Heart right ventricle (tissue), 16 donors: ENCODE data around the gene CDK5R1. TPM values are rescaled to one million over a fixed set of nuclear protein-coding genes. Genes with fewer than 3 reads are reported as not detected.

Experiments
- ATAC-seq, 8 donors: fragments of 200-7000 bp; cut with Tn5 transposase; one replicate each; pipeline ENCODE4 v1.9.1; 2020; ENCODE audit warnings: mild to moderate bottlenecking in 8 of 8, moderate library complexity in 8 of 8, moderate number of reproducible peaks in 1 of 8
- DNase-seq, 2 donors: peaks; one replicate each; pipeline ENCODE4 v3.0.0-alpha.2; 2020
- H3K27ac ChIP-seq, 10 donors: fragments of 200-600 bp; sonication (generic) in 2 of 10; one replicate each; pipeline versions ENCODE4 v1.5.0 to v1.8.0; 2020 to 2022; ENCODE audit warnings: mild to moderate bottlenecking in 3 of 10
- H3K27me3 ChIP-seq, 7 donors: fragments of 200-600 bp; one replicate each; pipeline ENCODE4 v1.8.0; 2021 to 2022; ENCODE audit warnings: mild to moderate bottlenecking in 2 of 7
- H3K36me3 ChIP-seq, 9 donors: fragments of 200-600 bp; sonication (generic) in 1 of 9; one replicate each; pipeline versions ENCODE4 v1.5.0 to v1.8.0; 2020 to 2022; ENCODE audit warnings: mild to moderate bottlenecking in 2 of 9
- H3K4me1 ChIP-seq, 9 donors: fragments of 200-600 bp; sonication (generic) in 1 of 9; one replicate each; pipeline versions ENCODE4 v1.5.0 to v1.8.0; 2020 to 2022; ENCODE audit warnings: mild to moderate bottlenecking in 4 of 9
- H3K4me3 ChIP-seq, 10 donors: fragments of 200-600 bp; sonication (generic) in 2 of 10; one replicate each; pipeline versions ENCODE4 v1.5.0 to v1.8.0; 2020 to 2022; ENCODE audit warnings: mild to moderate bottlenecking in 7 of 10, moderate library complexity in 2 of 10
- H3K9me3 ChIP-seq, 11 donors: fragments of 200-600 bp in 10 of 11; sonication (generic) in 2 of 11; one replicate each; pipeline versions ENCODE4 v1.5.0 to v1.8.0; 2013 to 2022; ENCODE audit warnings: mild to moderate bottlenecking in 2 of 11, control low read depth in 1 of 11, moderate library complexity in 1 of 11
- WGBS, 2 donors: extraction: QIAGEN DNeasy Blood & Tissue Kit; methylation state at CpG; one replicate each; pipeline ENCODE4 v1.1.7; 2013; ENCODE audit warnings: inconsistent platforms in 1 of 2; 5-methylcytosine and 5-hydroxymethylcytosine counted together
- intact Hi-C, 10 donors: fragments of 100-400 bp; cut with DNase I; formaldehyde crosslinking; loops; one replicate each; pipeline versions ENCODE4 v1.11.1 to v1.14.2; 2022
- polyA plus RNA-seq, 2 donors: library from polyadenylated mRNA; stranded (reverse); fragments of 200-250 nt; gene quantifications; one replicate each; pipeline ENCODE4 v1.2.3, GENCODE V29; 2013
- total RNA-seq, 10 donors: library from RNA; stranded (reverse); fragmentation: NEBNext Ultra II Directional in 3 of 10; extraction: Animal tissue kit (Norgen Biotek cat#: 25700) in 3 of 10; gene quantifications; one replicate each; pipeline versions ENCODE4 v1.2.1 to v1.2.4, GENCODE V29; 2021 to 2023
- TF ChIP-seq, protein P1 (sequence below), 9 donors: fragments of 200-600 bp; sonication (generic) in 2 of 9; IDR thresholded peaks; one replicate each; pipeline versions ENCODE4 v1.5.0 to v1.8.0; 2021 to 2022; ENCODE audit warnings: antibody characterized with exemption in 9 of 9, mild to moderate bottlenecking in 5 of 9, moderate library complexity in 1 of 9
- donor health status: Arrhythmogenic right ventricular cardiomyopathy.
- donor health status: ischemic (EF 13 %, LVEDD 7.1; RV severe dilation, severe dysfunction).
- donor health status: healthy with polysubstance abuse.
- donor health status: DM: no; HTN: yes; CAD: no.
- donor health status: DM: no; HTN: no; CAD: no.
- donor health status: ischemic (EF 25% LVEDD 6.9; RV normal size, moderate dysfunction).
- donor health status: ischemic (EF 25% LVEDD 5.7; RV mildly dilated, moderate dysfunction).
- donor health status: healthy.
- donor health status: DM: yes; HTN: yes; CAD: no.
- donor health status: Ischemic cardiomyopathy.
- donor health status: ischemic (EF 35%, LVEDD 5.7; RV mildly dilated, moderate dysfunction).
- donor health status: nonischemic (EF 11% LVEDD 7.7; RV severe dilation, severe dysfunction).
- donor health status: DM: yes; HTN: yes; CAD: no.
- donor health status: PGD.
- donor health status: ischemic (EF 29% LVEDD 5.4; RV normal size, mild dysfunction).
- donor health status: nonischemic (EF 23%, LVEDD 6.1; RV moderate dilation, normal function).

Gene CDK5R1
- total and polyA plus RNA-seq, 12 donors, result 0.66 to 2.1 (median 1.3) TPM

DNA sequence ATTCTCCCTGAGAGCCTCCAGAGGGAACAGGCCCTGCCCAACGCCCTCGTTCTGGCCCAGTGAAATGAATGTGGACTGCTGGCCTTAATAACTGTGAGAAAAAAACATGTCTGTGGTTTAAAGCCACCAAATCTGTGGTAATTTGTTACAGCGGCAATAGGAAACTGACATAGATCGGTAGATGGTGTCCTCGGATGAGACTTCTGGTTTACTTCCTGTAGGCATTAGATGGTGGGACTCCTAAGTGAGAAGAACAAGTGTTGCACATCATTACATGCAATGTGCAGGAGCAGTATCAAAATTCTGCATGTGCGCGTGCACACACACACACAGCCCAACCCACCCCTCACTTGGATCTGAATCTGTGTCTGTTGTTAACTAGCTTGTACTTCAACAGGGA lies 42.0 kb downstream of the CDK5R1 start:
- intact Hi-C loops, result no loop called here

DNA sequence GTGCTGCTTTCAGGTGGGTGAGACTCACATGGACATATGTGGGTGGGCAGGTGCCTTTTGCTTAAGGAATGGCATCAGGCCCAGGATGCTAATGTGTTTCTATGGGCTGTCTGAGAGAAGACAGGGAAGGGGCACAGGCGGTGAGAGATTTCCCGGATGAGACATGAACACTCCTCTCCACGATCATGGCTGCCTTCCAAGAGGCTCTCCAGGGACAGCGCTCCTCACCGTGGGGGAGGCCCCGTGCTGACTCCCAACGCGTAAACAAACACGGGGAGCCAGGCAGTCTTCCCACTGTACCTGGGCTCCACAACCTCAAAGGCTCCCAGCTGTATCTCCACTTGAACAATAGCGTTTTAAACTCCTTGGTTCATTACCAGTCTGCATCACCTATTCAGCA lies 42.8 kb downstream of the CDK5R1 start:
- Histone ChIP-seq H3K36me3 (no peaks in the 10 kb centered on the region), H3K9me3 (no peaks in the 10 kb centered on the region), H3K4me1 (peaks cover 0 to 14% (median 6%) of the 10 kb centered on the region in 9 donors), H3K27ac (no peak overlapping the region), H3K27me3 (no peaks in the 10 kb centered on the region), H3K4me3 (no peak overlapping the region)
- WGBS, 2 donors, result 39 to 42% methylated on average over 10 of the region's 10 CpGs
- intact Hi-C loops, result no loop called here
- DNase-seq (no peak), ATAC-seq (peak in 1 of 8 donors; percentile 42)
- TF ChIP-seq, protein P1, sequence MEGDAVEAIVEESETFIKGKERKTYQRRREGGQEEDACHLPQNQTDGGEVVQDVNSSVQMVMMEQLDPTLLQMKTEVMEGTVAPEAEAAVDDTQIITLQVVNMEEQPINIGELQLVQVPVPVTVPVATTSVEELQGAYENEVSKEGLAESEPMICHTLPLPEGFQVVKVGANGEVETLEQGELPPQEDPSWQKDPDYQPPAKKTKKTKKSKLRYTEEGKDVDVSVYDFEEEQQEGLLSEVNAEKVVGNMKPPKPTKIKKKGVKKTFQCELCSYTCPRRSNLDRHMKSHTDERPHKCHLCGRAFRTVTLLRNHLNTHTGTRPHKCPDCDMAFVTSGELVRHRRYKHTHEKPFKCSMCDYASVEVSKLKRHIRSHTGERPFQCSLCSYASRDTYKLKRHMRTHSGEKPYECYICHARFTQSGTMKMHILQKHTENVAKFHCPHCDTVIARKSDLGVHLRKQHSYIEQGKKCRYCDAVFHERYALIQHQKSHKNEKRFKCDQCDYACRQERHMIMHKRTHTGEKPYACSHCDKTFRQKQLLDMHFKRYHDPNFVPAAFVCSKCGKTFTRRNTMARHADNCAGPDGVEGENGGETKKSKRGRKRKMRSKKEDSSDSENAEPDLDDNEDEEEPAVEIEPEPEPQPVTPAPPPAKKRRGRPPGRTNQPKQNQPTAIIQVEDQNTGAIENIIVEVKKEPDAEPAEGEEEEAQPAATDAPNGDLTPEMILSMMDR (IDR thresholded peaks at IDR 0.05), result no peak

More for the DNA sequence above, 42.0 kb downstream of the CDK5R1 start:
- ATAC-seq (no peak), DNase-seq (no peak)
- WGBS, 2 donors, result 91 to 94% methylated on average over 7 of the region's 7 CpGs
- no peaks in the 10 kb centered on the region for H3K36me3 ChIP-seq
- H3K27me3 ChIP-seq, result no peaks in the 10 kb centered on the region
- H3K27ac ChIP-seq, result no peak overlapping the region
- TF ChIP-seq, protein P1 (IDR thresholded peaks at IDR 0.05), result no peak
- H3K4me1 ChIP-seq, result peaks cover 0 to 15% (median 6%) of the 10 kb centered on the region in 9 donors
- no peak overlapping the region for H3K4me3 ChIP-seq
- H3K9me3 ChIP-seq, result no peaks in the 10 kb centered on the region

DNA sequence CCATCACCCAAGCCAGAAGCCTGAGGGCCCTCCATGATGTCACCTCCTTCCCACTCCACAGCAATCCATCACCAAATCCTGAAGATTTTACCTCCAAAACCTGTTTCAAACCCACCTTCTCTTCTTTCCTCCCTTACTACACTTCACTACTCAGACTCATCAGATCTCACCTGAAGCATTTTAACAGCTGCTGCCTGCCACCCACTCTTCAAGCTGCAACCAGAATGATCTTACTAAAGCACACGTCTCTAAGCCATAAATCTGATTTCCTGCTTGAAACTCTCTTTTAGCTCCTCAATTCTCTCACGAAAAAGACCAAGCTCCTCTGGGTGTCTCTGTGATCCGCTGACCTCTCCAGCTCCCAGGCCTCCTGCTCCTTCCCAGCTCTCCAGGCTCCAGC lies 46.5 kb downstream of the CDK5R1 start:
- H3K4me1 ChIP-seq, result peaks cover 0 to 13% (median 10%) of the 10 kb centered on the region in 9 donors
- DNase-seq (no peak), ATAC-seq (no peak)
- intact Hi-C loops, result no loop called here
- no peaks in the 10 kb centered on the region for H3K9me3 ChIP-seq
- H3K36me3 ChIP-seq, result no peaks in the 10 kb centered on the region
- H3K27me3 ChIP-seq, result no peaks in the 10 kb centered on the region
- no peak overlapping the region for H3K4me3 ChIP-seq
- TF ChIP-seq, protein P1 (IDR thresholded peaks at IDR 0.05), result no peak
- WGBS, 2 donors, result 85 to 90% methylated on average over 3 of the region's 3 CpGs
- H3K27ac ChIP-seq, result no peak overlapping the region

DNA sequence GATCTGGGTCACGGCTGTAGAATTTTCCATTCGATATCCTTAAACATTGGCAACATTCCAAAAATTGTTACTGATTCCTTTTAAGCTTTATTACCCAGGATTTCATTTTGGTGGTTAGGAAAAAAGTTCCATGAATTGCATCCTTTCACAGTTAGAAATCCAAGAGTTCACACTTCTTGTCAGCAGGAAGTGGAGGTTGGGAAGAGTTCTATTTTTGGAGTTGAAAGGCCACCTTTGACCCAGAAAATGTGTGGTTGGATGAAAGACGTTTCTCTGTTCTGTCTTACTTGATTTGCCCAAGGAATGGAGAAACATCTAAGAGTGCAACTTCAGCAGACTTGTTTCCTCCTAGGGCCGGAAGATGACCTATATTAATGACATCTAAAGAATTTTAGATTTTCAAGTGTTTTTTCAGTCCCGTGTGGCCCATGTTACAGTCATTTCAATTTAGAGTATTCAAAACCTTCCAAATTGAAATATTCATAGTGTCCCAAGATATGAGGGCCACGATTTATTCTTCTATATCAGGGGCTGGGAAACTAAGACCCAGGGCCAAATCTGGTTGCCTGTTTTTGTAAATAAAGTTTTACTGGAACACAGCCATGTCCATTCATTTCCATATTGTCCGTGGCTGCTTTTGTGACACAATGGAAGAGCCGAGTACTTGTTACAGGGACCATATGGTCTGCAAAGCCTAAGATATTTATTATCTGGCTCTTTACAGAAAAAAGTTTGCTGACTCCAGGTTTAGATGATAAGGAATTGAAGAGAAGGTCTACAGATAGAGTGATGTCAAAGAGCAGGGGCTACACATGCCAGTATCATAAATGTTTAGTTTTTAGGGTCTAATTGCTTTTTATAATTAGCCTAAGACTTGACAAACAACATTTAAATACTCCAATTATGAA lies 50.2 kb downstream of the CDK5R1 start:
- 39 to 50% methylated on average over 8 of the region's 8 CpGs for WGBS, 2 donors

More for the DNA sequence above, 50.2 kb downstream of the CDK5R1 start:
- Histone ChIP-seq H3K27me3 (no peaks in the 10 kb centered on the region), H3K9me3 (peaks cover 0 to 4% (median 0%) of the 10 kb centered on the region in 11 donors), H3K4me3 (no peak overlapping the region), H3K4me1 (peaks cover 0 to 13% (median 10%) of the 10 kb centered on the region in 9 donors), H3K36me3 (no peaks in the 10 kb centered on the region), H3K27ac (peak overlapping the region in 2 of 10 donors; percentile 4 to 22)
- no peak for DNase-seq
- TF ChIP-seq, protein P1 (IDR thresholded peaks at IDR 0.05), result no peak
- intact Hi-C loops, result loop anchor here in 1 of 10 donors (5.0 kb wide), 1 partner anchor 40 kb away; no protein-coding TSS in a partner anchor
- ATAC-seq, result peak in 1 of 8 donors; percentile 47

Other genes with a start within 250 kb of the CDK5R1 start
- 1 to 10 TPM in 1 of 10 donors, under 1 TPM in 7, not detected in 2; 0.07 to 2.0 (median 0.30) TPM for gene RHBDL3, start 221.2 kb upstream of the CDK5R1 start, total RNA-seq
- gene RHBDL3, start 221.2 kb upstream of the CDK5R1 start, polyA plus RNA-seq, result 1 to 10 TPM in 1 of 2 donors, under 1 TPM in 1; 0.13 to 3.7 TPM
- gene C17orf75, start 144.8 kb upstream of the CDK5R1 start, total RNA-seq, result 10 to 100 TPM; 17.7 to 25.6 (median 22.0) TPM
- 10 to 100 TPM; 10.7 to 14.8 TPM for gene C17orf75, start 144.8 kb upstream of the CDK5R1 start, polyA plus RNA-seq
- gene ZNF207, start 136.8 kb upstream of the CDK5R1 start, total RNA-seq, result 10 to 100 TPM; 68.4 to 86.7 (median 79.3) TPM
- gene ZNF207, start 136.8 kb upstream of the CDK5R1 start, polyA plus RNA-seq, result 10 to 100 TPM; 39.9 to 49.9 TPM
- 100 to 1,000 TPM in 1 of 10 donors, 10 to 100 TPM in 9; 74.9 to 102 (median 84.1) TPM for gene PSMD11, start 42.5 kb upstream of the CDK5R1 start, total RNA-seq
- 10 to 100 TPM; 41.9 to 78.9 TPM for gene PSMD11, start 42.5 kb upstream of the CDK5R1 start, polyA plus RNA-seq